Neural progenitor cell (in vitro differentiated cells): ENCODE measurements around the gene KXD1.

Experiments used
- EZH2phosphoT487 ChIP-seq: fragments of 200-600 bp; sonication (generic); IDR thresholded peaks from 2 replicates; pipeline ENCODE4 v1.6.1; 2017; ENCODE audit warnings: antibody characterized with exemption
- TF ChIP-seq, protein P1 (sequence below): fragments of 200-600 bp; sonication (generic); IDR thresholded peaks from 2 replicates; pipeline ENCODE4 v1.5.1; 2017; ENCODE audit warnings: antibody characterized with exemption, mild to moderate bottlenecking

- TF ChIP-seq, protein P1, sequence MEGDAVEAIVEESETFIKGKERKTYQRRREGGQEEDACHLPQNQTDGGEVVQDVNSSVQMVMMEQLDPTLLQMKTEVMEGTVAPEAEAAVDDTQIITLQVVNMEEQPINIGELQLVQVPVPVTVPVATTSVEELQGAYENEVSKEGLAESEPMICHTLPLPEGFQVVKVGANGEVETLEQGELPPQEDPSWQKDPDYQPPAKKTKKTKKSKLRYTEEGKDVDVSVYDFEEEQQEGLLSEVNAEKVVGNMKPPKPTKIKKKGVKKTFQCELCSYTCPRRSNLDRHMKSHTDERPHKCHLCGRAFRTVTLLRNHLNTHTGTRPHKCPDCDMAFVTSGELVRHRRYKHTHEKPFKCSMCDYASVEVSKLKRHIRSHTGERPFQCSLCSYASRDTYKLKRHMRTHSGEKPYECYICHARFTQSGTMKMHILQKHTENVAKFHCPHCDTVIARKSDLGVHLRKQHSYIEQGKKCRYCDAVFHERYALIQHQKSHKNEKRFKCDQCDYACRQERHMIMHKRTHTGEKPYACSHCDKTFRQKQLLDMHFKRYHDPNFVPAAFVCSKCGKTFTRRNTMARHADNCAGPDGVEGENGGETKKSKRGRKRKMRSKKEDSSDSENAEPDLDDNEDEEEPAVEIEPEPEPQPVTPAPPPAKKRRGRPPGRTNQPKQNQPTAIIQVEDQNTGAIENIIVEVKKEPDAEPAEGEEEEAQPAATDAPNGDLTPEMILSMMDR = no peak
- TF ChIP-seq EZH2phosphoT487 = no peak
These were observed 33.8 kb upstream of the KXD1 start for GRCh38 chr19:18523841-18524240.
